ENCODE data around the gene PACSIN2.
A peak's percentile ranks its signal among the peaks of the same experiment; 100 is the strongest.

PACSIN2 gene

DNA sequence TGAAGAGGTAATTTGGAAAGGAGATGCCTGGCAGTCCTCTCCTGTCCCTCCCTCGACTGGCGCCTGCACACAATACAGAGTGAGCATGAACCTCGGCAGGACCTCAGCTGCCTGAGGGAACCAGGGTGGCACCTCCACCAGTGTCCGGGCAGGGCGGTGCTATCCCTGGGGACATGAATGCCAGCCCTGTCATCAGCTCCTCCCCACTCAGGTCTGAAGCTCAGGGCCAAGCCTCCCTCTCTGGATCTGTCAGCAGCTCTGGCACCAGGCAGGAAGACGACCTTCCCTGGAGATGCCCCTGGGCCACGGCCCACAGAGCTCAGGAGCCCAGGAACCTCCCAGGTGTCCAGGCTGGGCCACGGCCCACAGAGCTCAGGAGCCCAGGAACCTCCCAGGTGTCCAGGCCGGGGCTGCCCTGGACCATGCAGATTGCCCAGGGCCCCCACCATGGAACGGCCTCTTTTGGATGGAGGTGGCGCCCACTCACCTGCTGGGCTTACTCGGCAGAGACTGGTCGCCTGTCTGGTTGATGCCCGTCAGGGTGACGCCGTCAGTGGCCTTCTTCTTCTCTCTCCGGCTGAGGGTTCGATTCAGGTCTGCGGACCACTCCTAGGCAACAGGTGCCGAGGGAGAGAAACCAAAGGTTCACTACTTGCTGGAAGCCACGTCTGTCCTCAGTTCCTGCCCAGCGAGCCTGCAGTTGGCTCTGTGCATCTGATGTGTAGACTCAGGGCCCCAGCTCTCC is 136.2 kb downstream of the PACSIN2 start:
- no peak for DNase-seq

DNA sequence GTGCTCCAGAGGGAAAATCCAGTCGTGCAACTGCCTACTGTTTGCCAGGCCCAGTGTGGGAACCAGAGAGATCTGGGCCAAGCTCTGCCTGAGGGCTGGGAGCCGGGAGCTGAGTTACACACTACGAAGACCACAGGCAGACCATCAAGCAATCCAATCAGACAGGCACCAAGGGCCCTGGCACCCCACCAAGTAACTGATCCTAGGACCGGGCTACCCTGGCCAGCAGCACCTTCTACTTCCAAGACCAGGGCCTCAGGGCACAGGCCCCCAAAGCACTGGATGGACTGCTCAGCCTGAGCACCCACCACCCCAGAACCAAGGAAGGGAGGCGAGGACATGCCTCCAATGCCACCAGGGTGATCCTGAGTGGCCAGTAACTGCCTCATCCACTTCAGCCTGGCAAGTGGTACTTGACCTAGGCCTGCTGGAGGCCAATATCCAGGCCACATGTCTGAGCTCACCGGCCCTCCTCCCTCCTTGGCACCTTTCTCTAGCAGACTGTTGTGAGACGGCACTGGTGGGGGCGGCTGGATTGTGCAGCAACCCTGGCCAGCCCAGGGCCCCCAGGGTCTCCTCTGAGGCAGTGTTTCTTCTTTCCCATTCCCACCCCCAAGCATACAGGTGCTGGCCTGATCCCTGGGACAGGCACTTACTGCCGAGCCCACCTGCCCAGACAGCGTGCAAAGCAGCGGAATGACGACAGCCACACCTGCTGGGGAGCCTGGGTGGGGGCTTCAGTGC is 137.2 kb downstream of the PACSIN2 start:
- DNase-seq = no peak

DNA sequence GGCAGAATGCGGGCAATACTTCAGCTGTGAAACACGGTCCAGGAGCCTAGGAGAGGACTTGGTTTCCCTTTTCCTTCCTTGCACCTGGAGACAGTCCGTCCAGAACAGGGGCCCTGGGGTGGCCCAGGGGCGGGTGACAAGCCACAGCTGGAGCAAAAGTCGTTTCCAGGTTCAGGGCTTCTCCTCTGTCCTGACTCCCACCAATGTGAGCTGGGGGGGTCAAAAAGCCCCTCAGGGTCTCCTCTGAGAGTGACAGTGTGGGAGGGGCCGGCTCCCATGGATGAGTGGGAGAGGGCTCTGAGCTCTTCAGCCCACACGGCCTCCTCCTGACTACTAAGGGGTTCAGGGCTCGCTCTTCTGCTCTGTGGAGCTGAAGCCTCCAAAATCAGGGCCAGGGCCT is 137.8 kb downstream of the PACSIN2 start:
- no peak for DNase-seq

DNA sequence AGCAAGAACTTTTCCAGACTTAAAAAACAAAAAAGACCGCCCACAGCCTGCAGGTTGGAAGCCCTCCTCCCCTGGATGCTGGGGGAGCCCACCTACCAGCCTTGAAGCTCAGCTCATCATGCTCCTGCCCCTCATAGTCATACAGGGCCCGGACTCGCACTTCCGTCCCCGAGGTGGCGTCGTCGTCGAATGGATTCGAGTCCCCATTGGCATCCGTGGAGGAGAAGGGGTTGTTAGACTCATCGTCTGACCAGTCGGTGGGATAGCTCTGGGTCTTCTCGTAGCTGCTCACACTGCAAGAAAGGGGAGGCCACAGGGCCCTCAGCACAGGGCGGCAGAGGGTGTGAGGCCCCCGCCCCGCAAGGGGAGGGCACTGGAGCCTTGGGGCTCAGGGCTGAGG is 138.9 kb downstream of the PACSIN2 start:
- no peak for DNase-seq

DNA sequence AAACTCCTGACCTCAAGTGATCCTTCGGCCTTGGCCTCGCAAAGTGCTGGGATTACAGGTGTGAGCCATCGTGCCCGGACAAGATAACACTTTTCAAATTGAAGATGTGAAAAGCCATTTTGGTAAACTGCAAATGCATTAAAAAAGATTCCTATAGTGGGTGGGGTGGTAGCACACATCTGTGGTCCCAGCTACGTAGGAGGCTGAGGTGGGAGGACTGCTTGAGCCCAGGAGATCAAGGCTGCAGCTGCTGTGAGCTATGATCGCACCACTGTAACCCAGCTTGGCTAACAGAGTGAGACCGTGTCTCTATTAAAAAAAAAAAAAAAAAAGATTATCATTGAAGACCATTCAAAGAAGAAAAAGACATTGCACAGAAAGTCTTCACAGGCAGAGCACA is 140.9 kb downstream of the PACSIN2 start:
- DNase-seq = no peak

DNA sequence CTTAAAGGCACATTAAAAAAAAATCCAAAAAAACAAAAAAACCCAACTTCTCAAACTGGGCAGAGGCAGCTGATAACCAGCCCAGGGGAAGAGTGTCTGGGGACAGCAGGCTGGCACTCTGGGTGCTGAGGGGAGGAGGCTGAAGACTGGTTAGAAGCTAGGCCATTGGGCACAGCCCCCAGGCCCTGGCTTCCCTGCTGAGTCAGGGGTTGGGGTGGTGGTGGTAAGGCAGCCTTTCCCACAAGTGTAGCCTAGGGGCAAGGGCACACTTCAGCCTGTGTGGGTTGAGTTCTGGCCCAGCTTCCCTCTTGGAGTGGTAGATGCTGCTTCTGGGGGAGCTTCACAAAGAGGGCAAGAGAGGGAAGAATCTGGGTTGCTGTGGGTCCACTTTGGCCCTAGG is 141.6 kb downstream of the PACSIN2 start:
- no peak for DNase-seq

DNA sequence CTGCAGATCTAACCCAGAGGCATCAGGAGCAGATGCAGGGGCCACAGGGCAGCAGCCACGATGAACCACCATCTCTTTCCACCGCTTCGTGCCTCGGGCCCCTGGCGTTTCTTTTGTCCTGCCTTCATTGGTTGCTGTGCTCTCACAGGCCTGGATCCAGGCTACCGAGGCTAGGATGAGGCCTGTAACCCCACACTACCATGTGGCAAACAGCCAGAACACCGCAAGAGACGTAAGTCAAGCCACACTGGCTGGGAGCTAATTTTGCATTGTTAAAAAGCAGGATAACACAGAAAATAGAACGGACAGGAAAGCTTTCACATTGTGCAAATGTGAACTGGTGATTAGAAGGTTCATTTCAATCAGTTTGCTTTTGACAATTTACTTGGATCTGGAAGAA is 142.1 kb downstream of the PACSIN2 start:
- DNase-seq = no peak

DNA sequence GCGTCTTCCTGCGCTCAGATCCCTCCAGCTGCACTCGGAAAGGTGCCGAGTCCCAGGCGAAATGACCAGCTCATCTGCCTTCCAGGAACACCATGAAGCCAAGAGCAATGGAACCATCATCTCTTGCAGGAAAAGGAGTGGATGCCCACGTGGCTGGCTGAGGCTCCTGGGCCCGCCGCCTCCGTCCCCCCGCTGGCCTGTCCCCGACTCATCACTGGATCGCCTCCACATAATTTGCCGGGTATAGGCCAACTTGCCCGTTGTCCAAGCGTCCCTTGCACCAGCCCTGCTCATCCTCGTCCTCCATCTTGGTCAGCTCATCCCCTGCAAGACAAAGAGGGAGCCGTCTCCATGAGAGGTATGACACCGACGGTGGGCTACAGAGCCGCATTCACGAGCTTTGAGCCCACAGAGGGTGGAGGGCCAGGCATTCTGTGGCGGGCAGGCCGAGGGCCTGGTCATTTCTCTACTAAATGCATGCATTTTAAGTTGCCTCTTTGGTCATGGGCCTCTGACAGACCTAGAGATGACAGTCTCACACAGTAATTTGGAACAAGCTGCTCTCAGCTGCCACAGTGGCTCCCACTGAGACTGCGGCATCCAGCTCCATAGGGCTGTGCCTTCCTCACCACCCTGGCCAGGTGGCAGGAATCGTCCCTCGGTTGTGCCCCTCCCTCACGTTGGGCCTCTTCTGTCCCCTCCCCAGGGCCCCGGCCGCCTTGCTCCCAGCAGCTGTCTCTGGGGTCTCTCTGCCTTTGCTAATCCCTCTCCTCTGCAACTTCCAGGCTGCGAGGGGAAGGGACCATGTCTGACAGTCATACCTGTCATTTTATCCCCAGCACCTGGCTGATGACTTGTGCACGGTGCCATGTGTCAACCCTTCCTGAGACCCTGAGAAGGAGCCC is 143.6 kb downstream of the PACSIN2 start:
- DNase-seq = no peak

DNA sequence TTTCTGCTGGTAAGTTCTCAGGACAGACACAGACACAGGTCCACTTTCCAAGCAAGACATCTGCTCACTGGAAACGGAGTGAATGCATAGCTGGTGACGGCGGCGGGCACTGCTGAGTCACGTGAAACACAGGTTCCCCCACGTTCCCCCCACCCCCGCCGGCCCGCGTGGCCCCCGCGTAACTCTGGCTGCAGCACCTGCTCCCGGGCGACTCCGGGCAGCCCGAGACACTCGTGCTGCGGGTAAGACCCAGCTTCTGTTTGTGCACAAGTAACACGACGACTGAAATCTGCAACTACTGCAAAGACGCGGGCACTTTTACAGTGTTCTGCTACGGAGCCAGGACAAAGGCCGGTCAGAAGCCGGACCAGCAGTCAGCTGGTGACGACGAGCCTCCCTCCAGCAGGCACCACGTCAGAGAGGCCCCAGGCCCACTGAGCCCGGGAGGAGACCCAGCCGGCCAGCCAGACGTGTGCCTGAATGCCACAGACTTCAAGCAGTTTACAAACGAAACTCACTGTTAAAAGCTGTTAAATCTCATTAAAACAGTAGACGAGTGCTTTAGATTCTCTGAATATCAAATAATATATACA is 145.0 kb downstream of the PACSIN2 start:
- no peak for DNase-seq

DNA sequence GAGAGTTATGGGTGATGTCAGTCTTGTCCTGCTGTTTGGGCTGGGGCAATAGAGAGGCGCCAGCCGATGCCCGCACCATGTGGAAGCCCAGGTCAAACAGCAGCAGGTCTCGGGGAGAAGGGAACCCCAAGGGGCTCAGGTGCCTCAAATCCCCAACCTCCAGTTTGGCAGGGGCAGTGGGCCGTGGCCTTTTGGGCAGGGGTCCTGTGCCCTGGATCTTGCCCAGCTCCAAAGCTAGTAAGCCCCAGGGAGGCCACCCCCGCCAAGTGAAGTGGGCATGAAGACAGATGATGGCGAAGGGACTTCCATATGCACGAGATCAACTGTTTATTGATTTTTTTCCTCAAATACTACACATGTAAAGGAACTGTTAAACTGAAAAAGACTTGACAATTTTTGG is 145.5 kb downstream of the PACSIN2 start:
- no peak for DNase-seq

DNA sequence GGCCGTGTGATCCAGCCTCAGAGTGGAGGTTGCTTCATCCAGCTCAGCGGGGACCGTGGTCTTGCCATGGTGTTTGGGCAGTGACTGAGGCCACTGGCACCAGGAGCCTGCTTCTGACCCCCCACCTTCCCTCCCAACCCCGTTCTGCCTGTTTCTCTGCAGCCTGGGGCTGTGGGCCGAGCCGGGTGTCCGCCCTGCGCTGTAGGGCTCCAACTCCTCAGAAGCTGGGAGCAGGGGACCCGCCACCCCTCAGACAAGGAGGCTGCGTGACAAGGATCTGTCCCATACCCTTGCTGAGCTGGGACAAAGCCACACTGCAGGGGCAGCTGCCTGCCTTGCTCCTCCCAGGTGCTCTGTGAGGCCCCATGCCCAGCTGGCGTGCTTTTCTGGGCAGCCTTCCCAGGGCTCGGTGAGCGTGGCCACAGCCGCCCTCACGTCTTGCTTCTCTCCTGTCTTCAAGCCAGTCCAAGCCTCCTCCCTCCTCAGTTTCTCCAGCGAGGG is 146.1 kb downstream of the PACSIN2 start:
- DNase-seq = no peak

DNA sequence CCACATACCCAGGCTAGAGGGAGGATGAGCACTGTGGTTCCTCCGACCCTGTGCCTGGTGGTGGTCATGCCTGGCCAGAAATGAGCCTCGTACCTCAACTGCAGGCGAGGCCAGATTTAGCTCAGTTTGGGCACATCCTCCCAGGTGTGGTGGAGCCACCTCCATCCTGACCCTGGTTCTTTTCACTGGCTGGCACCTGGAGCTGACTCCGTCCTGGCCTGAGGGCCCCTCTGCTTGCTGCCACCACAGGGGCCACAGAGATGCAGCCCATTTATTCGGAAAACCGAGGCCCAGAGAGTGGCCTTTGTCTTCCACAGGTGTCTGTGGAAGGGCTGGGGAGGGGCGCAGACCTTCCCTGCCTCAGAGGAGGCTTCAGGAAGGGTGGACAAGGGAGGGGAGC is 148.8 kb downstream of the PACSIN2 start:
- DNase-seq = no peak

DNA sequence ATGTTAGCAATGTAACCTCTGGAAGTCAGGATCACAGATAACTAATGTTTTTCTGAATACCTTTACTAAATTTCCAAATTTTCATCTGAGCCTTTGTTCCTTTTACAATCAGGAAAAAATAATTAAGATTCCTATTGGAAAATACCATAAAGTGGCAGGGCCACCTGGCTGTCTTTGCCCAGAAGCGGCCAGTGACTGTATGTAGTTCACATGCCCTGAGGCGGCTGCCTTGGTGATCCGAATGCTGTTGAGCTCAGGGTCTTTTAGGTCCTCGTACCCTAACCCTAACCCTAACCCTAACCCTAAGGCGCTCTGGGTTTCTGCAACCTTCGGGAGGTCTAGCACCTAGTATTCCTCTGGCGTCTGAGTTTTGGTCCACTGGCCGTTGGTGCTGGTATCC is 149.4 kb downstream of the PACSIN2 start:
- no peak for DNase-seq

DNA sequence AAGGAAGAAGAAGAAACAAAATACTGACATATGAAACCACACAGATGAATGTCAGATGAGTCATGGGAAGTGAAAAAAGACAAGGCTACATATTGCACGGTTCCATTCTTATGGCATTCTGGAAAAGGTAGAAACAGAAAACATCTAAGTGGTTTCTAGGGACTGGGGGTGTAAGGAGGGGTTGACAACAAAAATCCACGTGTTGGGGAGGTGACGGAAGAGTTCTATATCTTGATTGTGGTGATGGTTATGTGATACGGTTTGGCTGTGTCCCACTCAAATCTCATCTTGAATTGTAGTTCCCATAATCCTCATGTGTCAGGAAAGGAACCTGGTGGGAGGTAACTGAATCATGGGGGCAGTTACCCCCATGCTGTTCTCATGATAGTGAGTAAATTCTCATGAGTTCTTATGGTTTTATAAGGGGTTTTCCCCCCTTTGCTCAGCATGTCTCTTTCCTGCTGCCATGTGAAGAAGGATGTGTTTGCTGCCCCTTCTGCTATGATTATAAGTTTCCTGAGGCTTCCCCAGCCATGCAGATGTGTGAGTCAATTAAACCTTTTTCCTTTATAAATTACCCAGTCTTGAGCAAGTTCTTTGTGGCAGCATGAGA is 151.5 kb downstream of the PACSIN2 start:
- DNase-seq = no peak

DNA sequence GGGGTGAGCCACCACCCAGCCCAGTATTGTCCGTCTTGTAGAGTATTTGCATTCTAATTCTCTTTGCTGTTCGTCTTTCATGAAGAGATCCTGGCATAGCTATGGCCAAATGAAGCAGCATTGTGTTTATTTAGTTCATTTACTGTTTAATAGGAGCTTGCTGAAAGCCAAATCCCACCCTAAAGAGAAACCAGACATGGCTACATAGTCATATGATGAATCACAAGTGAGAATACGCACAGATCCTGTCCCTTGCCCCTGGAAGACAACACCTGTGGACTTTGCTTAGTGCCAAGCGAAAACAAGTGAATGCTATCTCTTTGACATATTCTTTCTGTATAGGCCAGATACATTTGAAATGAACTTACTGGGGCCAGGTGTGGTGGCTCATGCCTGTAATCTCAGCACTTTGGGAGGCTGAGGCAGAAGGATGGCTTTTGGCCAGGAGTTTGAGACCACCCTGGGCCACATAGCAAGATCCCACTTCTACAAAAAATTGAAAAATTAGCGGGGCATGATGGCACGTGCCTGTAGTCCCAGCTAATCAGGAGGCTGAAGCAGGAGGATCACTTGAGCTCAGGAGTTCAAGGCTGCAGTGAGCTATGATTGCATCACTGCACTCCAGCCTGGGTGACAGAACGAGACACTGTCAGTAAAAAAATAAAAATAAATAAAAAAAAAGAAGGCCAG is 152.8 kb downstream of the PACSIN2 start:
- DNase-seq = no peak

DNA sequence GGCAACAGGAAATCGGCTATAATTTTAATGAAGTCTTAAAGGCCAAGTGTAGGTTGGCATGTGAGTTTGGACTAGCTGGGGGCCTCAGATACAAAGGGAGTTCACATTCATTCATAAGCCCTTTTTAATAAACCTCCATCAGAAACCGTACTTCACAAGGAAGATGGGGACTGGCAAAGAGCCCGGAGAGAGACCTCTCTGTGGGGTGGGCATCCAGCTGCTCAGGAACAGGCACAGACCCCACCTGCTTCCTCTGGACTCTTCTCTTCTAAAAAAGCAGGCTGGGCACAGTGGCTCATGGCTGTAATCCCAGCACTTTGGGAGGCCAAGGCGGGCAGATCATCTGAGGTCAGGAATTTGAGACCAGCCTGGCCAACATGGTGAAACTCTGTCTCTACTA is 154.0 kb downstream of the PACSIN2 start:
- DNase-seq = no peak

DNA sequence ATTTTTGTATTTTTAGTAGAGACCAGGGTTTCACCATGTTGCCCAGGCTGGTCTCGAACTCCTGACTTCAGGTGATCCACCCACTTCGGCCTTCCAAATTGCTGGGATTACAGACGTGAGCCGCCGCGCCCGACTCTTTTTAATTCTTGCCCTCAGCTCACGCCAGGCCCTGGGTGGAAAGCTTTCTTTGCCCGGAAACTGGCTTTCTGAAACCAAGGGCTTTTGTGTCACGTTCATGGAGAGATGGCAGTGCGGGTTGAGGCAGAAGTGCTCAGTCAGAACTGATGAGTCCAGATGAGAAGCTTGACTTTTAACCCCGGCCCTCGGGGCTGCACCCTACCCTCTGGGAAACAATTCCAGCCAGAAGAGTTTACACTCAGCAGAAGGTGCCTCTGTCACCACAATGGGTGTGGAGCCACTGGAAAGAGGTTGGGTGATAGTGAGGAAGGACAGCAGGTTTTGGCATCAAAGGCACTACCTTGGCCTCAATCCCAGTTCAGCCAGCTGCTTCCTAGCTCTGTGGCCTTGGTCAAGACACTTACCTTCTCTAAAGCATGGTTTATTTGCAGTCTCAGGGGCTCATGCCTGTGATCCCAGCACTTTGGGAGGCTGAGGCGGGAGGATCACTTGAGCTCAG is 157.0 kb downstream of the PACSIN2 start:
- DNase-seq = no peak

DNA sequence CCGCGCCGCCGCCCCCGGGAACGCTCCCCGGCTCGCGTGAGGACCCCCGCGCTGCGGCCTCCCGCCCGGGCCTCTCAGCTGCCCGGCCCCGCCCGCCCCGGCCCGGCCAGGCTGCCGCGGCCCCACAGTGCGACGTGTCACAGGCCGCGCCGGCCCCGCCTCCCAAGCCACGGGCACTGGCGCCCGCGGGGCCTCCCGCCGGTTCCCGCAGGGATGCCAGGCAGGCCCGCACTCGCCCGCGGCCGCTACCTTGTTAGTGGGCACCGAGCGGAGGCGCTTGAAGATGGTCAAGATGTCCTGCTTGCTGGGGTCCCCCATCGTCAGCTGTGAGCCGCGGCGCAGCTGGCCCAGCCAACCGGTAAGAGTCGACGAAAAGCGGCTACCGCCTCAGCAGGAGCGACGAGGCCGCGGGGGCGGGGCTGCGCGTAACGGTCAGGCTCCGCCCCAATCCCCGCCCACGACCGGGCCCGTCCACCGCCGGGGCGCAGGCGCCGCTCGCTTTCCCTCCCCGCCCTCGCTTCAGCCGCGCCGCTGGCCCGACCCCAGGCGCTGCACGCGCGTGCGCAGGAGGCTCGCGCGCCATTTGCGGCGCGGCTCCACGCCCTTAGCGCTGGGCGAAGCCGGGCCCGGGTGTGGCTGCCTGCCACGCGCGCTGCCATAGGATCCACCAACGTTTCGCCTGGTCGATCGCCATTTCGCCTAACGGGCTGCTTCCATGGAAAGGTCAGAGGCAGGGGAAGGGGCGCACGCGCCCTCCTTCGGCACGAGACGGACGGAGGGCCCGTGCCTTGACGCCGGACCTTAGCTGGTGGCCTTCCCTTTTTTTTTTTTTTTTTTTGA is 157.9 kb downstream of the PACSIN2 start, which contains the start of gene ARFGAP3:
Gene ARFGAP3 (minus strand): TSS at position 409 of the 840 bp plus-strand sequence. CDS start 91 bp downstream, at position 318.
- peak; percentile 98 for DNase-seq

DNA sequence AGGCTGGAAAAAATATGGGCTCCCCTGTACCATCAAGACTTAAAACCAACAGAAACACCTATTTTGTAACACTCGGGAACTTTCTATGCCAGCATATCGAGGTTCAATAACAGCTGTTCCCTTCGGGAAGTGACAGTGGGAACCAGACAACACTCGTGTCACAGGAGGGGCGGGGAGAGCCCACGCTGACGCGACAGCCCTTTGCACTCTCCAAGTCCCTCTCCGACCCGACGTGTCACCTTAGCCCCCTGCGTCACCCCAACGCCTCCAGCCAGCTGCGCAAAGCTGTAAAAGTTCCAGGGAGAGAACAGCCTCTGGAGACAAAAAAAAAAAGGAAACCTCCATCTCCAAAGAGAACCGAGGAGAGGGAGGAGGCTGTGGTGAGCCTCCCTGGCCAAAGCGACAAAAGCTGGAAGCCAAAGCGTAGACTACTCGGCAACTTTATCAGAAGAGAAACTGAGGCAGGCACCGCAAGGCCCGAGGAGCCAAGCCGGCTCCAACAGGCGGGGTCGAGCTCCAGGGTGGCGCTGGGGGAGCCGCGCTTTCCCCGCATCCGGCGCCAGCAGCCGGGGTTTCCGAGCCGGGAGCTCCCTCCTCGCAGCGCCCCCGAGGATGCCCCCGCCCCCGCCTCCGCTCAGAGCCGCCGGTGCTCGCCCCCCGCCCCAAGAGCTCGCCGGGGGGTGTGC is 158.6 kb downstream of the PACSIN2 start:
- peak; percentile 45 for DNase-seq

DNA sequence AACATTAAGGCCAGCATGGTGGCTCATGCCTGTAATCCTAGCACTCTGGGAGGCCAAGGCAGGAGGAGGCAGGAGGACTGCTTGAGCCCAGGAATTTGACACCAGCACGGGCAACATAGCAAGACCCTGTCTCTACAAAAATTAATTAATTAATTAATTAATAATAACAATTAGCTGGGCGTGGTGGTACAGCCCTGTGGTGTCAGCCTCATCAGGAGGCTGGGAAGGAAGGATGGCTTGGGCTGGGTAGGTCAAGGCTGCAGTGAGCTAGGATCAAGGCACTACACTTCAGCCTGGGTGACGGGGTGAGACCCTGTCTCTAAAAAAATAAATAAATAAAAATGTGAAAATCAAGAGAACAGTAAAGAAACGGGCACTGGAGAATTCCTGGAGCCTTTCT is 159.2 kb downstream of the PACSIN2 start:
- DNase-seq = no peak

Measured in activated CD4-positive, CD25-positive, alpha-beta regulatory T cell treated with anti-CD3 and anti-CD28 coated beads, Interleukin-2, amount 50 U/mL, for 72 hours (primary cell).